Subcutaneous preadipocyte (primary cell): ENCODE results near the gene CD82. TPM values are rescaled to one million over a fixed set of nuclear protein-coding genes. Genes with fewer than 3 reads are reported as not detected.

ENCODE experiments used
- small RNA-seq: library from RNA; depleted of rRNA; stranded (forward); fragments of <200 nt; gene quantifications from one replicate; pipeline ENCODE3, GENCODE V24; 2012
- total RNA-seq: library from RNA; depleted of rRNA; stranded (reverse); fragments of >200 nt; gene quantifications from 2 replicates; pipeline ENCODE4 v1.2.3, GENCODE V29; 2012

The CD82 gene, protein sequence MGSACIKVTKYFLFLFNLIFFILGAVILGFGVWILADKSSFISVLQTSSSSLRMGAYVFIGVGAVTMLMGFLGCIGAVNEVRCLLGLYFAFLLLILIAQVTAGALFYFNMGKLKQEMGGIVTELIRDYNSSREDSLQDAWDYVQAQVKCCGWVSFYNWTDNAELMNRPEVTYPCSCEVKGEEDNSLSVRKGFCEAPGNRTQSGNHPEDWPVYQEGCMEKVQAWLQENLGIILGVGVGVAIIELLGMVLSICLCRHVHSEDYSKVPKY
- 4.9 and 11.8 TPM in 2 replicates for total RNA-seq

DNA sequence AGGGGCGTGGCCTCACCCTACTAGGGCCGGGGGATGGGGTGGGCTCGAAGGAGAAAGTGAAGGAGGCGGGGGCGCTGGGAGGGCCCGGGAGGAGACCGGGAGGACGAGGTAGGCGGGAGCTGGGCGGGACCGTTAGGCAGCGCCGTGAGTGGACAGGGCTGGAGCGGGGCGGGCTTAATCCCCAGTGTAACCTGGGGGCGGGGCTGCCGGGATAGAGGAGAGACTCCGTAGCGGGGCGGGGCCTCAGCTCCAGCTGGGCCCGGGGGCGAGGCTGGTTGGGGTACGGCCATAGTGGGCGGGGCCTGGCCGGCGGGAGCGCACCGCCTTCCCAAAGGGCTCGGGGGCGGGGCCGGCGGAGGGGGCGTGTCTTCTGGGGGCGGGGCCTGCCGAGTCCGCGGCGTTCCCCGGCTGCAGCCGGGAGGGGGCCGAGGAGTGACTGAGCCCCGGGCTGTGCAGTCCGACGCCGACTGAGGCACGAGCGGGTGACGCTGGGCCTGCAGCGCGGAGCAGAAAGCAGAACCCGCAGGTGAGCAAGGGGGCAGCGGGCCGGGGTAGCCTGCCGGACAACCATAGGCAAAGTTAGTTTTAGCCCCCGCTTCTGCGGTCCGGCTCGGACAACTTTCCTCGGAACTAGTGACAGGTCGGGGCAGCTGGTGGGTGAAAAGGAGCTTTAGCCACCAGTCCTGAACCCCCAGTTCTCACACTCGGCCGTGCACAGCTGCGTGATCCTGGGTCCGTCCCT, at the start of gene CD82:
Gene CD82 (plus strand): TSS at position 453 of the 742 bp plus-strand sequence. CDS start 29,000 bp downstream, outside the sequence.

Small RNA genes within 50 kb of the gene (small RNA-seq; reads per million reads assigned to genes)
- gene AC104010.1 = not detected

Other genes with a start within 250 kb of the CD82 start
- gene TSPAN18, start 161.3 kb downstream of the CD82 start, total RNA-seq = not detected in 2 replicates